NCI-H2196 (cell line): ENCODE results near the gene TNFRSF9.
"Not testable (repeated sequence)": the region's sequence is repeated elsewhere in the genome, so short reads cannot be mapped to it uniquely, and the experiment has no call there.

Experiments
- DNase-seq: peaks from one replicate; lab custom pipeline; 2025; ENCODE audit not compliant: unreplicated experiment; lab: John Stamatoyannopoulos, UW

TNFRSF9 gene

DNA sequence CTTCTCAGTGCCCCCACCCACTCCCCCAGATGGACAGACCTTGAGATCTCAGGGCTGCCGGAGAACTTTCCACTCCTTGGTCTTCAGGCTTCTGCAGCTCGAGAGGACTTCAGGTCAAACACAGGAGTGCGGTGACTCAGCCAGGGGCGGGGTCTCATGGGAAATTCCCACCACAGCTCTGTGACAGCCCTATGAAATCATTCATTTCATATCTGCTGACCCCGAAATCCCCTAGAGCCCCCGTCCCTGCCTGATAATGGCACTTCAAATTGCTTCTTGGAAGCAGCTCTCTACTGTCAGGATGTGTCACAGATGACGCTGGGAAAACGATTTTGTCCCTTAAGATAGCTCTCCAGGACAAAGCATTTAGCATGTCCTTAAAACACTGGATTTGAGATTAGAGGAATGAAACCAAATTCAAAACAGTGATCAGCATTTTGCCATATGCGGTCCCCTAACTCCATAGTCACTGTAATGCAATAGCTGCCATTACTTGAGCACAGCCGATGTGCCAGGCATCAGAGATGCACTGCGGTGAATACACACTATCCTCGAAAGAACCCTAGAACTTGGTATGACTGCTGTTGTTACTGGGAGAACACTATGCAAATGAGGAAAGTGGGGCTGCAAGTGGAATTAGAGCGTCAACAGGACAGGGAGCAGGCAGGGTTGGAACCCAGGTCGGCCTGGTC is at the start of gene TNFRSF9:
TNFRSF9 (minus strand) TSS at position 95 of the 692 bp plus-strand sequence. CDS start 845 bp downstream, outside the sequence.
- no peak for DNase-seq

DNA sequence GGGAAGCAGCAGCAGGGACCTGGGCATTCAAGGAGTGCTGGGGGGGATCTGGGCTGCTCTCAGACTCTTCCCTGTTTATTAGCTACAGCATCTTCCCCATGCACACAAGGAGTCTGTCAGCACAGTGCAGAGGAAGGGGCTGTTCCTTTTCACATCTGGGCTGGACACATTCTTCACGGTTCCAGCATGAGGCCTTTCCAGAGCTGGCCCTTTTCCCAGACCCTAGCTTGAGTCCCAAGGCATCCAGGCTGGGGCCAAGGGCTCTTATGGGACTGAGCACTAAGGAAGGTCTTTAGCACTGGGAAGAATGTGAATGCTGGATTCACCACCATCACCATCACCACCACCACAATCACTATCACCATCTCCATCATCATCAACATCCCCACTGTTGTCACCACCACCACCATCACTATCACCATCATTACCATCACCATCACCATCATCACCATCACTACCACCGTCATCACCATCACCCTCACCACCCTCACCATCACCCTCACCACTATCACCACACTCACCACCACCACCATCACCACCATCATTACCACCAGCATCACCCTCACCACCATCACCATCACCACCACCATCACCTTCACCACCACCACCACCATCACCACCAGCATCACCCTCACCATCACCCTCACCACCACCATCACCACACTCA is 49.3 kb upstream of the TNFRSF9 start:
- DNase-seq: no peak

DNA sequence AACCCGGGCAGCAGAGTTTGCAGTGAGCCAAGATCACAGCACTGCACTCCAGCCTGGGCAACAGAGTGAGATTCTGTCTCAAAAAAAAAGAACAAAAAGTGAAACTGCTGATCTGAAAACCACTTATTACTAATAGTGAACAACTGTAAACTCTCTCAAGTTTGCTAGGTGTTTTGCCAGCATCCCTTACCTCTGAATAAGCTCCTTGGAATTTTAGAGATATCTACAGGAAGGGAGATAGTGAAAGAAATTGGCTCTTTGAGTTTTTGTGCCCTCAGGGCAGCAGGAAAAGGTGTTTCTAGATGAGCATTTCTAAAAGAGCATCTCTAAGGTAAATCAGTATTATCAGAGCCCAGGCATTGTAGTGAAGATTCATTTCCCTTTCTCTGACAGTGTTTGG is 47.9 kb upstream of the TNFRSF9 start:
- DNase-seq: no peak

DNA sequence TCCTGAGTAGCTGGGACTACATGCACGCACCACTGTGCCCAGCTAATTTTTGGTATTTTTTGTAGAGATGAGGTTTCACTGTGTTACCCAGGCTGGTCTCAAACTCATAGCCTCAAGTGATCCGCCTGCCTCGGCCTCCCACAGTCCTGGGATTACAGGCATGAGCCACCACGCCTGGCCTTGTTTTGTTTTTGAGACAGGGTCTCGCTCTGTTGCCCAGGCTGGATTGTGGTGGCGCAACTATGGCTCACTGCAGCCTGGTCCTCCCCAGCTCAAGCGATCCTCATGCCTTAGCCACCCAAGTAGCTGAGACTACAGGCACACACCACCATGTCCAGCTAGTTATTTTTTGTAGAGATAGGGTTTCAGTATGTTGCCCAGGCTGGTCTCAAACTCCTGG is 46.9 kb upstream of the TNFRSF9 start:
- no peak for DNase-seq

GRCh38 chr1:7985851-7986612 is 45.4 kb upstream of the TNFRSF9 start:
- no peak for DNase-seq

DNA sequence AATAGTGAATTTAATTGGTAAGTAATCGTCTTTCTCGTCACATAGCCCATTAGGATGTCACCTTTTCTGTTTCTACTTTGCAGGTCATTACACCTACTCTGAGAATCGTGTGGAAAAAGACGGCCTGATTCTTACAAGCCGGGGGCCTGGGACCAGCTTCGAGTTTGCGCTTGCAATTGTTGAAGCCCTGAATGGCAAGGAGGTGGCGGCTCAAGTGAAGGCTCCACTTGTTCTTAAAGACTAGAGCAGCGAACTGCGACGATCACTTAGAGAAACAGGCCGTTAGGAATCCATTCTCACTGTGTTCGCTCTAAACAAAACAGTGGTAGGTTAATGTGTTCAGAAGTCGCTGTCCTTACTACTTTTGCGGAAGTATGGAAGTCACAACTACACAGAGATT is 44.2 kb upstream of the TNFRSF9 start:
- DNase-seq: no peak

- no peak for DNase-seq
Observed at GRCh38 chr1:7983086-7983778, 42.6 kb upstream of the TNFRSF9 start.

- no peak for DNase-seq
Observed at GRCh38 chr1:7980984-7981383, 40.3 kb upstream of the TNFRSF9 start.

GRCh38 chr1:7975212-7975865 is 34.7 kb upstream of the TNFRSF9 start:
- peak; percentile 81 for DNase-seq

DNA sequence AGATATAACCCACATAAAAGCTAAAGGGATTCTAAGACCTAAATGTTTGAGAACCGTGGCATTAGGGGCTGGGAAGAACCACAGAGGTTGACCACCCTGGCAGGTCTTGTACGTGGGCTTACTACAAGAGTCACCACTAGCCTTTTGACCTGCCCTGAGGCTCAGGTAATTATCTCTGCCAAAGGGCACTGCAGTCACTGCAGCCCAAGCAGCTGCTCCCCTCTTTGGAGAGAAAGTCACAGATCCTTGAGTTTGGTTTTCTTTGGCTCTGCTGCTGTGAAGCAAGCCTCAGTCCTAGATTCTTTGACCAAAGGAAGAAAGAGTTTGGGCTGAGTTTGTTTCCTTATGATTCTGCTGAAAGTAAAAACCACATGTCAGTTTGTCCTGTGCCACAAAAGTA is 32.4 kb upstream of the TNFRSF9 start:
- DNase-seq: no peak

DNA sequence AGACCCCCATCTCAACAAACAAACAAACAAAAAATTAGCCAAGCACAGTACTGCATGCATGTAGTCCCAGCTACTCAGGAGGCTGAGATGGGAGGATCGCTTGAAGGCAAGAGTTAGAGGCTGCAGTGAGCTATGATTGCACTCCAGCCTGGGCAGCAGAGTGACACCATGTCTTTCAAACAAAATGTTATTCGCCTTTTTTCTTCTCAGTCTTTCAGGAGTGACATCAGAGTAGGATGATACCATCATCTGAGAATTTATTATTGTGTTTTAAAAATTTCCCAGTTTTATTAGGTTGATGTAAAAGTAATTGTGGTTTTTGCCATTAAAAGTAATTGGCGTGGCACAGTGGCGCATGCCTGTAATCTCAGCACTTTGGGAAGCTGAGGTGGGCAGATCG is 31.6 kb upstream of the TNFRSF9 start:
- no peak for DNase-seq

DNA sequence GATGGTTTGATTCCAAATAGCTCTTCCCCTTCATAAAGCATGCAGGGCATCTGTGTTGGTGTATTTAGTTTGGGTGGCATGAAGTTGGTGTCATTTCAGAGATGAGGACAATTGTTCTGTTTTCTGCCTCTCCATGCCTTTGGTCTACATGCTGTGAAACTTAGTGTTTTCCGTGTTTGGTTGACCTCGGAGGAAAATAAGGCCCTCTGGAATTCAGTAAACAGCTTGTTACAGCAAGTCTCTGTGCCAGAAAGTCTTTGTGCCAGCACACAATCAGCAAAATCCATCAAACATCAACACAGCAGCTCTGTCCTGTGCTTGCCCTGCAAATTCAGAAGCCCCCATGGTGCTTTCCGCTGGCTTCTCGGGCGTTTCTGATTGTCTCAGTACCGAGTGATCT is 30.4 kb upstream of the TNFRSF9 start:
- DNase-seq: no peak

DNA sequence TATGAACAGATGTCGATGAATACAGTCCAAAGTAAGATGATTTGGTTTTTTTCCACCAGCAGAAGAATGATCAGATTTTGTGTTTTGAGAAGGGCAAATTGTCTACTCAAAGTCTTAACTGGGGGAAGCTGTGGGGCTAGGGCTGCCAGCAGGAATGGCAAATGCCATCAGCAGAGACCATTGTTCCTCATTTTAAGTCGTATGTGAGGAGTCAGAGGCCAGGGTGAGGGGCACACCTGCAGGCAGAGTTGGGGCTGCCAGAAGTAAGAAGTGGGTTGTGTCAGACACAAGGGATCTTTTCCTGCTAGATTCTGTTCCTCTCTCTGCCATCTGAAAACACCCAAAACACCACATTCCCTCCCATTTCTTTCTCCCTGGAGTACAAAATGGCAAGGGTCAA is 29.6 kb upstream of the TNFRSF9 start:
- DNase-seq: no peak

- no peak for DNase-seq
Observed at GRCh38 chr1:7967651-7968050, 27.0 kb upstream of the TNFRSF9 start.

DNA sequence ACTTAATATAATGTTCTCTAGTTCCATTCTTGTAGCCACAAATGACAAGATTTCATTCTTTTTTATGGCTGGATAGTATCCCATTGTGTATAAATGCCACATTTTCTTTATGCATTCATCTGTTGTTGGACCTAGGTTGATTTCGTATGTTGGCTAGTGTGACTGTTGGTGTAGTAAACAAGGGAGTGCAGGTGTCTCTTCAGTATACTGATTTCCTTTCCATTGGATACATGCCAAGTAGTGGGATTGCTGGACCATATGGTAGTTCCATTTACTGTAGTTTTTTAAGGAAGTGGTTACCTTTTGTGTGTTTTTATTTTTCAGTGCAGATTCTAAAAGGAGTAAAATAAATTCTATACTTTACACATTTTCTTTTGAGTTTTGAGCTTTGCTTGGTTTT is 26.6 kb upstream of the TNFRSF9 start:
- DNase-seq: peak; percentile 22

- no peak for DNase-seq
Observed at GRCh38 chr1:7964476-7964875, 23.8 kb upstream of the TNFRSF9 start.

- DNase-seq: not testable (repeated sequence)
Observed at GRCh38 chr1:7963841-7964240, 23.2 kb upstream of the TNFRSF9 start.

GRCh38 chr1:7963378-7963730 is 22.7 kb upstream of the TNFRSF9 start:
- DNase-seq: not testable (repeated sequence)

GRCh38 chr1:7962636-7963377 is 22.2 kb upstream of the TNFRSF9 start:
- DNase-seq: no peak

DNA sequence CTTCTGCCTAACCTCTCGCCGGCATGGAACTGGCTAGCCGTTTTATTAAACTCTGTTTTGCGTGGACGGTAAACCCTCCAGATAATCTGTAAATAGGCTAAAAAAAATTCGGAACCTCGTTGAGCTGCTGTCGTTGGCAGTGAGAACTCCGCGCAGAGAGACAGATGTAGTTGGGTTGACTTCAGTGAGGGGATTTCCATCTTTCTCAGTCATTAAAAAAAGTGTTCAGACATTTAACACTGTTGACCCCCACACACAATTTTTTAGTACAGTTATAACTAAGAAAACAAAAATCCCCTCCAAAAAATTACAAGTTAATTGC is 21.3 kb upstream of the TNFRSF9 start:
- no peak for DNase-seq
